IMR-90 (cell line): Measurements from ENCODE around the gene SLC44A1. TPM values are rescaled to one million over a fixed set of nuclear protein-coding genes. Genes with fewer than 3 reads are reported as not detected.

Experiments used
- ATAC-seq: fragments of 200-7000 bp; cut with Tn5 transposase; 2 replicates; pipeline ENCODE4 v1.9.1; 2020; ENCODE audit warnings: low read depth, mild to moderate bottlenecking, moderate library complexity
- BruUV-seq: library from RNA; stranded (reverse); fragments of 400-500 nt; replicated peaks from 2 replicates; lab custom pipeline; 2021; lab: Mats Ljungman, UMichigan
- CTCF ChIA-PET: fragments of 300-600 bp; formaldehyde crosslinking; extraction: SDS; loops from one replicate; lab custom pipeline; 2021; ENCODE audit warnings: antibody characterized with exemption; lab: Yijun Ruan, JAX
- POLR2A ChIA-PET: fragments of 300-600 bp; sonication (Branson Sonifier 250); formaldehyde crosslinking; loops from one replicate; lab custom pipeline; 2022; ENCODE audit warnings: antibody characterized with exemption; ENCODE audit not compliant: unreplicated experiment; lab: Charles Lee
- DNase-seq: peaks from one replicate; pipeline ENCODE4 v3.0.0; 2013
- H2AFZ ChIP-seq: replicated peaks from 2 replicates; pipeline ENCODE3; 2013; ENCODE audit warnings: low read length, mild to moderate bottlenecking; ENCODE audit not compliant: poor library complexity
- H2AK5ac ChIP-seq: 2 replicates; pipeline ENCODE4 v1.6.1; 2013; ENCODE audit warnings: low read depth, low read length, inconsistent platforms
- H2AK9ac ChIP-seq: replicated peaks from 2 replicates; pipeline ENCODE3; 2013; ENCODE audit warnings: mild to moderate bottlenecking, low read depth, low read length, moderate library complexity; ENCODE audit not compliant: poor library complexity
- H2BK120ac ChIP-seq: 2 replicates; pipeline ENCODE4 v1.6.1; 2013; ENCODE audit warnings: low read depth, low read length, inconsistent platforms
- H2BK15ac ChIP-seq: 3 replicates; pipeline ENCODE4 v1.6.1; 2013; ENCODE audit warnings: low read depth, low read length, inconsistent platforms
- H2BK20ac ChIP-seq: 2 replicates; pipeline ENCODE4 v1.6.1; 2013; ENCODE audit warnings: low read depth, mild to moderate bottlenecking, inconsistent platforms, low read length, moderate library complexity
- H2BK5ac ChIP-seq: 2 replicates; pipeline ENCODE4 v1.6.1; 2013; ENCODE audit warnings: mild to moderate bottlenecking, low read depth, low read length, inconsistent platforms; ENCODE audit not compliant: poor library complexity, severe bottlenecking
- H3K14ac ChIP-seq: replicated peaks from 2 replicates; pipeline ENCODE4 v1.6.1; 2013; ENCODE audit warnings: low read depth, low read length, inconsistent platforms
- H3K18ac ChIP-seq: 2 replicates; pipeline ENCODE4 v1.6.1; 2013; ENCODE audit warnings: low read depth, low read length, control low read depth
- H3K23ac ChIP-seq: 2 replicates; pipeline ENCODE4 v1.6.1; 2013; ENCODE audit warnings: low read depth, low read length, inconsistent platforms
- H3K27ac ChIP-seq: 2 replicates; pipeline ENCODE4 v1.5.1; 2013; ENCODE audit warnings: mild to moderate bottlenecking, control low read depth, low read length; ENCODE audit not compliant: insufficient read depth
- H3K27me3 ChIP-seq: 2 replicates; pipeline ENCODE4 v1.6.1; 2013; ENCODE audit warnings: low read length; ENCODE audit not compliant: control insufficient read depth, insufficient read depth
- H3K36me3 ChIP-seq: 2 replicates; pipeline ENCODE4 v1.6.1; 2013; ENCODE audit warnings: low read length, mixed read lengths; ENCODE audit not compliant: control insufficient read depth, insufficient read depth
- H3K4ac ChIP-seq: 2 replicates; pipeline ENCODE4 v1.6.1; 2013; ENCODE audit warnings: low read depth, low read length, inconsistent platforms
- H3K4me1 ChIP-seq: 2 replicates; pipeline ENCODE4 v1.6.1; 2013; ENCODE audit warnings: low read length, mixed read lengths; ENCODE audit not compliant: control insufficient read depth, insufficient read depth
- H3K4me2 ChIP-seq: 2 replicates; pipeline ENCODE4 v1.6.1; 2013; ENCODE audit warnings: low read depth, mild to moderate bottlenecking, control low read depth, low read length, moderate library complexity
- H3K4me3 ChIP-seq: 2 replicates; pipeline ENCODE4 v1.5.1; 2013; ENCODE audit warnings: low read depth, mild to moderate bottlenecking, control low read depth, low read length, moderate library complexity; ENCODE audit not compliant: insufficient read depth
- H3K56ac ChIP-seq: 2 replicates; pipeline ENCODE4 v1.6.1; 2013; ENCODE audit warnings: low read length, inconsistent platforms; ENCODE audit not compliant: insufficient read depth; ENCODE audit errors: extremely low read depth
- H3K79me1 ChIP-seq, 2 experiments: 2 replicates each; pipeline ENCODE4 v1.6.1; 2013; ENCODE audit warnings: low read length in 2 of 2, inconsistent platforms in 1 of 2, low read depth in 1 of 2
- H3K9ac ChIP-seq: 2 replicates; pipeline ENCODE4 v1.6.1; 2013; ENCODE audit warnings: low read depth, low read length, control low read depth
- H3K9me1 ChIP-seq: 2 replicates; pipeline ENCODE4 v1.6.1; 2013; ENCODE audit warnings: low read length, inconsistent platforms; ENCODE audit not compliant: insufficient read depth
- H3K9me3 ChIP-seq: 2 replicates; pipeline ENCODE4 v1.6.1; 2013; ENCODE audit warnings: low read length; ENCODE audit not compliant: control insufficient read depth, insufficient read depth
- H4K20me1 ChIP-seq: 2 replicates; pipeline ENCODE4 v1.6.1; 2013; ENCODE audit warnings: low read length, inconsistent platforms; ENCODE audit not compliant: insufficient read depth
- H4K5ac ChIP-seq: 2 replicates; pipeline ENCODE4 v1.6.1; 2013; ENCODE audit warnings: mild to moderate bottlenecking, low read depth, low read length, control low read depth
- H4K8ac ChIP-seq, 2 experiments: 2 replicates each; pipeline ENCODE4 v1.6.1; 2013; ENCODE audit warnings: low read depth in 2 of 2, low read length in 2 of 2, control low read depth in 1 of 2, inconsistent platforms in 1 of 2
- H4K91ac ChIP-seq: 2 replicates; pipeline ENCODE4 v1.6.1; 2013; ENCODE audit warnings: low read depth, low read length, inconsistent platforms; ENCODE audit not compliant: insufficient read depth
- ELK1 ChIP-seq: fragments of 150-350 bp; IDR thresholded peaks from 2 replicates; pipeline ENCODE4 v1.6.1; 2016; ENCODE audit warnings: low read depth, mild to moderate bottlenecking, low read length, moderate library complexity, borderline replicate concordance
- FOS ChIP-seq: fragments of 150-350 bp; IDR thresholded peaks from 2 replicates; pipeline ENCODE4 v1.6.1; 2016; ENCODE audit warnings: low read depth, low read length
- NFE2L2 ChIP-seq: fragments of 150-350 bp; IDR thresholded peaks from 2 replicates; pipeline ENCODE4 v1.6.1; 2016; ENCODE audit warnings: low read depth, mild to moderate bottlenecking, low read length
- POLR2A ChIP-seq: IDR thresholded peaks from 2 replicates; pipeline ENCODE4 v1.6.1; 2012; ENCODE audit warnings: mild to moderate bottlenecking, low read depth, low read length
- RAD21 ChIP-seq: IDR thresholded peaks from 2 replicates; pipeline ENCODE4 v1.6.1; 2012; ENCODE audit warnings: low read length, improper control_type of control experiment
- RCOR1 ChIP-seq: IDR thresholded peaks from 2 replicates; pipeline ENCODE4 v1.6.1; 2012; ENCODE audit warnings: mild to moderate bottlenecking, low read length, improper control_type of control experiment; ENCODE audit not compliant: insufficient replicate concordance
- RFX5 ChIP-seq: IDR thresholded peaks from 2 replicates; pipeline ENCODE4 v1.8.0; 2012; ENCODE audit warnings: low read depth, mild to moderate bottlenecking, low read length, moderate library complexity
- WGBS, 2 experiments: methylation state at CpG; one replicate each; pipeline versions ENCODE4 v1.1.5 to v1.1.7; 2013; ENCODE audit warnings: missing lambda C conversion rate in 2 of 2; ENCODE audit not compliant: insufficient read length in 1 of 2; ENCODE audit errors: extremely low coverage in 2 of 2; 5-methylcytosine and 5-hydroxymethylcytosine counted together
- dilution Hi-C: fragments of 300-500 bp; cut with HindIII; formaldehyde crosslinking; loops from one replicate; pipeline ENCODE4 v1.14.3; 2018; ENCODE audit warnings: low sequenced_read_pairs; ENCODE audit not compliant: unreplicated experiment
- in situ Hi-C: fragments of 300-500 bp; cut with MboI; formaldehyde crosslinking; loops from 3 replicates; pipeline ENCODE4 v1.14.3; 2019; ENCODE audit warnings: low sequenced_read_pairs, inconsistent platforms, mixed read lengths
- intact Hi-C: fragments of 100-400 bp; cut with micrococcal nuclease; formaldehyde crosslinking; loops from 2 replicates; pipeline ENCODE4 v1.10.0; 2022
- polyA plus RNA-seq, 3 experiments: library from polyadenylated mRNA; depleted of rRNA; stranded (reverse); fragments of >200 nt; gene quantifications; 2 replicates each; pipeline ENCODE4 v1.2.3, GENCODE V29; 2012; ENCODE audit warnings: low replicate concordance in 1 of 3
- total RNA-seq: library from RNA; depleted of rRNA; stranded (reverse); fragments of >200 nt; gene quantifications from 2 replicates; pipeline ENCODE4 v1.2.3, GENCODE V29; 2012

The SLC44A1 gene
- total and polyA plus RNA-seq, 2 of the 4 experiments (the other 2 are of a cell fraction), result 5.2 to 21.7 TPM

DNA sequence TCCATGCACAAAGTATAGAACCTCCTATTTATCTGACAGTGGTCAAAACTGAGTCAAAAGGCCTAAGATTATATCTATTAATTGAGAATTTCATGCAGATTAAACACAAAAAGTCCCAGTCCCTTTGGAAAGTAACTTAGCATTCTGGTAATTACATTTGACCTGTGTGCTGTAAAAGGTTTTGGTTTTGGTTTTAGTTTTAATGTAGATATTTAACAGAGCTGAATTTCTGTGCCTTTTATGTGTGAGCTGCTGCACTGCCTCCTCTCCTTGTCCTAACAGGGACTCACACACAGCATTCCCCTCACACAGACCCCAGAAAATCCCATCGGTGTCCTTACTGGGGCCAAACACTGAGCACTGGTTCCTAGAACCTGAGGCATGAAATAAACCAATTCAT, 172.4 kb downstream of the SLC44A1 start:
- no peak overlapping the region for H2AFZ ChIP-seq
- BruUV-seq, result no TSS peak
- H3K9me1 ChIP-seq, result no peaks in the 10 kb centered on the region
- no peaks in the 10 kb centered on the region for H3K27me3 ChIP-seq
- no peak overlapping the region for H3K27ac ChIP-seq
- H4K20me1 ChIP-seq, result no peaks in the 10 kb centered on the region
- H3K9me3 ChIP-seq, result no peaks in the 10 kb centered on the region
- no peak overlapping the region for H3K18ac ChIP-seq
- intact Hi-C loops (loop anchor here (10.0 kb wide), 1 partner anchor 422 kb away; no protein-coding TSS in a partner anchor), dilution Hi-C loops (no loop called here), in situ Hi-C loops (loop anchor here (5.0 to 10.0 kb wide), 4 partner anchors 172 to 632 kb away; partner anchors contain the start of gene SLC44A1)
- H3K14ac ChIP-seq, result no peak overlapping the region
- H2AK5ac ChIP-seq, result no peak overlapping the region
- H2BK15ac ChIP-seq, result no peak overlapping the region
- no peak overlapping the region for H3K9ac ChIP-seq
- H4K91ac ChIP-seq, result no peak overlapping the region
- DNase-seq (no peak), ATAC-seq (no peak)
- ChIA-PET POLR2A (no interaction called here), CTCF (interaction anchor here (2.0 kb wide), 1 partner anchor 14 kb away, joined by 4 read pairs; no protein-coding TSS in a partner anchor)
- no peak overlapping the region for H3K4ac ChIP-seq
- H4K8ac ChIP-seq, result no peak overlapping the region
- no peak overlapping the region for H3K23ac ChIP-seq
- no peaks in the 10 kb centered on the region for H3K36me3 ChIP-seq
- H3K4me1 ChIP-seq, result peaks cover 6% of the 10 kb centered on the region
- H3K79me1 ChIP-seq, result no peaks in the 10 kb centered on the region
- no peak overlapping the region for H3K4me3 ChIP-seq
- no peak overlapping the region for H2AK9ac ChIP-seq
- H2BK20ac ChIP-seq, result no peak overlapping the region
- H4K5ac ChIP-seq, result no peak overlapping the region
- H2BK5ac ChIP-seq, result no peak overlapping the region
- WGBS, 2 experiments, result no CpG with 5 or more reads among the region's 1 CpG
- H3K4me2 ChIP-seq, result no peak overlapping the region
- H2BK120ac ChIP-seq, result no peak overlapping the region
- TF ChIP-seq RFX5, result no peak
- TF ChIP-seq RAD21, result no peak
- TF ChIP-seq RCOR1, result no peak
- no peak for TF ChIP-seq POLR2A
- no peak for TF ChIP-seq FOS
- TF ChIP-seq NFE2L2, result no peak
- no peak for TF ChIP-seq ELK1
- no peak overlapping the region for H3K56ac ChIP-seq
